AG04450 (cell line): ENCODE data around the gene ADGRV1. TPM values are rescaled to one million over a fixed set of nuclear protein-coding genes. Genes with fewer than 3 reads are reported as not detected.
"Not testable (repeated sequence)": the region's sequence is repeated elsewhere in the genome, so short reads cannot be mapped to it uniquely, and the experiment has no call there.

Source experiments
- CTCF ChIA-PET: fragments of 300-600, 350-600 bp; formaldehyde crosslinking; extraction: SDS; loops from one replicate; lab custom pipeline; 2022; ENCODE audit warnings: antibody characterized with exemption, inconsistent platforms; lab: Charles Lee
- POLR2A ChIA-PET: fragments of 350-600 bp; formaldehyde crosslinking; extraction: SDS; loops from one replicate; lab custom pipeline; 2021; ENCODE audit warnings: antibody characterized with exemption, inconsistent platforms; lab: Yijun Ruan, JAX
- DNase-seq: peaks from one replicate; pipeline ENCODE4 v3.0.0-alpha.2; 2011; ENCODE audit warnings: low read depth, low spot score
- H3K27ac ChIP-seq: one replicate; pipeline ENCODE4 v1.5.1; 2012; ENCODE audit warnings: low read depth, low read length, control low read depth
- H3K27me3 ChIP-seq: one replicate; pipeline ENCODE4 v1.6.0; 2012; ENCODE audit warnings: low read length; ENCODE audit not compliant: control insufficient read depth, insufficient read depth
- H3K4me3 ChIP-seq: 2 replicates; pipeline ENCODE4 v1.5.1; 2011; ENCODE audit warnings: mild to moderate bottlenecking, low read depth, low read length, control low read depth
- H3K9me3 ChIP-seq: 2 replicates; pipeline ENCODE4 v1.5.1; 2012; ENCODE audit warnings: low read length; ENCODE audit not compliant: control insufficient read depth, insufficient read depth
- CTCF ChIP-seq: IDR thresholded peaks from 2 replicates; pipeline ENCODE4 v1.5.1; 2011; ENCODE audit warnings: low read depth, low read length, control low read depth, inconsistent platforms
- polyA plus RNA-seq: library from polyadenylated mRNA; depleted of rRNA; stranded (reverse); fragments of >200 nt; gene quantifications from 2 replicates; pipeline ENCODE4 v1.2.3, GENCODE V29; 2011

ADGRV1 gene
- polyA plus RNA-seq, 1 experiment: 0.06 TPM

GRCh38 chr5:90682278-90682677 is 123.7 kb downstream of the ADGRV1 start:
- no peaks in the 10 kb centered on the region for H3K9me3 ChIP-seq
- ChIA-PET POLR2A (no interaction called here), CTCF (no interaction called here)
- no peak for TF ChIP-seq CTCF
- no peak overlapping the region for H3K27ac ChIP-seq
- DNase-seq: no peak
- H3K4me3 ChIP-seq: no peak overlapping the region
- no peaks in the 10 kb centered on the region for H3K27me3 ChIP-seq

GRCh38 chr5:90685425-90686022 is 126.9 kb downstream of the ADGRV1 start:
- H3K9me3 ChIP-seq: no peaks in the 10 kb centered on the region
- H3K27me3 ChIP-seq: no peaks in the 10 kb centered on the region
- H3K4me3 ChIP-seq: no peak overlapping the region
- DNase-seq: no peak
- no peak for TF ChIP-seq CTCF
- H3K27ac ChIP-seq: no peak overlapping the region
- ChIA-PET POLR2A (no interaction called here), CTCF (no interaction called here)

GRCh38 chr5:90686363-90686762 is 127.8 kb downstream of the ADGRV1 start:
- H3K27me3 ChIP-seq, H3K9me3 ChIP-seq, POLR2A ChIA-PET, H3K27ac ChIP-seq, CTCF ChIA-PET, H3K4me3 ChIP-seq, DNase-seq: not testable (repeated sequence)

- DNase-seq, CTCF ChIA-PET, H3K27me3 ChIP-seq: not testable (repeated sequence)
Observed at GRCh38 chr5:90687458-90687857, 128.9 kb downstream of the ADGRV1 start.

GRCh38 chr5:90689064-90689463 is 130.5 kb downstream of the ADGRV1 start:
- no peaks in the 10 kb centered on the region for H3K9me3 ChIP-seq
- no peak overlapping the region for H3K4me3 ChIP-seq
- H3K27ac ChIP-seq: no peak overlapping the region
- no peak for DNase-seq
- no peak for TF ChIP-seq CTCF
- ChIA-PET POLR2A (no interaction called here), CTCF (interaction anchor here (0.7 kb wide), 1 partner anchor 10 kb away, joined by 18 read pairs; no protein-coding TSS in a partner anchor)
- H3K27me3 ChIP-seq: no peaks in the 10 kb centered on the region

More at GRCh38 chr5:90687458-90687857, 128.9 kb downstream of the ADGRV1 start:
- H3K9me3 ChIP-seq, POLR2A ChIA-PET, H3K4me3 ChIP-seq, H3K27ac ChIP-seq: not testable (repeated sequence)

GRCh38 chr5:90690307-90690706 is 131.7 kb downstream of the ADGRV1 start:
- no peak for DNase-seq
- no peaks in the 10 kb centered on the region for H3K27me3 ChIP-seq
- POLR2A ChIA-PET: no interaction called here
- H3K4me3 ChIP-seq: no peak overlapping the region
- no peak overlapping the region for H3K27ac ChIP-seq
- no peak for TF ChIP-seq CTCF
- CTCF ChIA-PET: no interaction called here
- H3K9me3 ChIP-seq: no peaks in the 10 kb centered on the region
